ES-I3 (cell line): ENCODE measurements around the gene OR51T1.

Experiments
- H3K36me3 ChIP-seq: 2 replicates; pipeline ENCODE4 v1.6.1; 2013; ENCODE audit warnings: mild to moderate bottlenecking, low read length, control low read depth, moderate library complexity; ENCODE audit not compliant: insufficient read depth
- H3K4me1 ChIP-seq: 2 replicates; pipeline ENCODE4 v1.6.1; 2013; ENCODE audit warnings: mild to moderate bottlenecking, control low read depth, low read length; ENCODE audit not compliant: insufficient read depth
- H3K9ac ChIP-seq: 2 replicates; pipeline ENCODE4 v1.6.1; 2013; ENCODE audit warnings: low read depth, mild to moderate bottlenecking, low read length, moderate library complexity
- H3K9me3 ChIP-seq: 2 replicates; pipeline ENCODE4 v1.6.1; 2013; ENCODE audit warnings: mild to moderate bottlenecking, low read length, moderate library complexity; ENCODE audit not compliant: control insufficient read depth, insufficient read depth

Gene OR51T1

GRCh38 chr11:4891996-4892640, 10.4 kb downstream of the OR51T1 start:
- H3K4me1 ChIP-seq = no peaks in the 10 kb centered on the region

DNA sequence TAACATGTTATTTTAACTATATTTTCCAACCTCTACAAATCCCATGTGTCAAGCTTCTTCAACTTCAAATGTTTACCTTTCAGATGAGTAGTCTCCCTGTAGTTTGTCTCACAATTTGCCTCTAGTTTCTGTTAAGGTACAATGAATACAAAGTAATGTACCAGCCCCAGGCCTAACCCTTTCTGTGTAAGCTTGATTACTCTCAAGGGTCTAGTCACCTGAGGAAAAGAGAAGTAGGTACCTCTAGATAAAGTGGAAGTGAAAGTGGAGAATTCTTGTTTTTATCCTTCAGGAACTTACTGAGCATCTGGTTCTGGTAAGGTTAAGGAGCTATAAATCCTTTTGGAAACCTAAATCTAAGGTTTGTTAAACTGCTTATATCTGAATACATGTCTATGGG, 21.8 kb downstream of the OR51T1 start, which contains the start of gene OR51A7:
Gene OR51A7 (plus strand): TSS at position 300 of the 400 bp plus-strand sequence. CDS start 3,587 bp downstream, outside the sequence.
- no peaks in the 10 kb centered on the region for H3K9me3 ChIP-seq
- no peaks in the 10 kb centered on the region for H3K36me3 ChIP-seq
- H3K9ac ChIP-seq = no peak within 1 kb of the TSS
- H3K4me1 ChIP-seq = no peaks in the 10 kb centered on the region

More at GRCh38 chr11:4891996-4892640, 10.4 kb downstream of the OR51T1 start:
- Histone ChIP-seq H3K36me3 (no peaks in the 10 kb centered on the region), H3K9me3 (no peaks in the 10 kb centered on the region), H3K9ac (no peak overlapping the region)

DNA sequence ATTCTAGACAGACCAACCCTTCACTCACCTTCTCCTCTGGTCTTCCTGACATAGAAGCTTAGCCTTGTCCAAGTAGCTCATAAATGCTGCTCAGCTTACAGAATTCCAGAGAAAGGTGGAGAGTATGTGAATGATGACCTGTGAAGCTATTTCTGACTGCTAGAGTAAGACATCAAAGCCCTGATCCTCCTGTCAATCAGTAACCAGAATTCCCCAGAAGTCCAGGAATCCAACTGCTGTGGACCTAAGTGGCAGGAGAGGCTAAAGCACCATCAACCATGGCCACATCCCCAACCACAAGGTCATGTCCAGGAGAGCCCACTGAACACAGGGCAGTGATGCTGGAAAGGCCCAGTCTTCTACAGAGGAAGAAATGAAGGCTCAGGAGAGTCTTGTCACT, 34.9 kb downstream of the OR51T1 start:
- H3K4me1 ChIP-seq = no peaks in the 10 kb centered on the region
- no peaks in the 10 kb centered on the region for H3K36me3 ChIP-seq
- no peak overlapping the region for H3K9ac ChIP-seq
- no peaks in the 10 kb centered on the region for H3K9me3 ChIP-seq

DNA sequence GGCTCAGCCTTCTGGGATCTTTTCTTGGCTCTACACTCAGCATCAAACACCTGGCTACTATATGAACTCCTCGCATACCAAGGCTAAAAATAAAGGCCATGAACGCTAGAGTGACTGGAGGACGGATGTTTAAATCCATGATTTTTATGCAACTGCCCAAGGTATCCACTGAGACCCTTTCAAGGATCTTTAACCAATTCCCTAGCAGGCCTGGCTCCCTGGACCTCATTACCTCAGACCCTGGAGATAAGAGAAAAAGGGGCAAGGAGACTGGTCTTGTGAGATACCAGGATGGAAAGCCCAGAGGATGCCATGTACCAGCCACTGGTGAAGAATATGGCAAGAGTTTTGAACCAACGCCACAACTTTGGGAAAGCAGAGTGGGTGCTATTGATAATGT, 37.5 kb downstream of the OR51T1 start, which contains the start of gene OR51G2:
Gene OR51G2 (minus strand): TSS at position 101 of the 400 bp plus-strand sequence. CDS start 3,687 bp downstream, outside the sequence.
- Histone ChIP-seq H3K9ac (no peak within 1 kb of the TSS), H3K9me3 (no peaks in the 10 kb centered on the region), H3K36me3 (no peaks in the 10 kb centered on the region), H3K4me1 (no peaks in the 10 kb centered on the region)

DNA sequence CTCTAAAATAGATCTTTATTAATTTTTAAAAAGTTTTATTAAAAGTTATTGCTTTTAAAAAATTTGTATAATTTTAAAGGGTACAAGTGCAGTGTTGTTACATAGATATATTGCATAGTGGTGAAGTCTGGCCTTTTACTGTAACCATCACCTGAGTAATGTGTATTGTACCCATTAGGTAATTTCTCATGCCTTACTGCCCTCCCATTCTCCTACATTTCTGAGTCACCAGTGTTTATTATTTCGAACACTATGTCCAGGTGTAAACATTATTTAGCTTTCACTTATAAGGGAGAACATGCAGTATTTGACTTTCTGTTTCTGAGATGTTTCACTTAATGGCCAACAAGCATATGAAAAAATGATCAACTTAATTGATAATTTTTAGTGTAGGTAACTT, 40.1 kb downstream of the OR51T1 start:
- Histone ChIP-seq H3K9ac (no peak overlapping the region), H3K36me3 (no peaks in the 10 kb centered on the region), H3K9me3 (no peaks in the 10 kb centered on the region), H3K4me1 (no peaks in the 10 kb centered on the region)

GRCh38 chr11:4922304-4922703, 40.6 kb downstream of the OR51T1 start:
- H3K9ac ChIP-seq = no peak overlapping the region
- no peaks in the 10 kb centered on the region for H3K9me3 ChIP-seq

DNA sequence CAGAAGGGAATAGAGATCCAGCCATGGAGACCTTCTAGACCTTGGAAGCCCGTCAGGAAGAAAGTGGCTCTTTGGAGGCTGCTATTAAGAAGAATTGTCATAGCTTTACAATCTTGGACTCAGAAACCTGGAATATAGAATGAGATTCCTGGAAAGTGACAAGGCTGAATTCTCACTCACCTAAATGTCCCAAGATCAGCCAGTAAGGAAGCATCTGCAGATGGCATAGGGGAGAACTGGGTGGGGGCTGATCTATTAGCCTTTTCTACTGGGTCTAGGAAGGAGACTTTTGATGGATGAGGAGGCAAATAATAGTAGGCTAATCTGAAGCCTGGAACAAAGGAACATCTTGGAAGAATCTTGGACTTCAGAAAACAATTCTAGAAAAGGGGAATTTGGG, 42.5 kb downstream of the OR51T1 start, which contains the start of gene OR51G1:
Gene OR51G1 (minus strand): TSS at position 101 of the 400 bp plus-strand sequence. CDS start 0 bp downstream, at position 101.
- Histone ChIP-seq H3K36me3 (no peaks in the 10 kb centered on the region), H3K4me1 (no peaks in the 10 kb centered on the region), H3K9me3 (no peaks in the 10 kb centered on the region), H3K9ac (no peak within 1 kb of the TSS)

More at GRCh38 chr11:4922304-4922703, 40.6 kb downstream of the OR51T1 start:
- no peaks in the 10 kb centered on the region for H3K4me1 ChIP-seq
- H3K36me3 ChIP-seq = no peaks in the 10 kb centered on the region

GRCh38 chr11:4926608-4927007, 44.9 kb downstream of the OR51T1 start:
- no peak overlapping the region for H3K9ac ChIP-seq
- no peaks in the 10 kb centered on the region for H3K9me3 ChIP-seq
- no peaks in the 10 kb centered on the region for H3K4me1 ChIP-seq
- H3K36me3 ChIP-seq = no peaks in the 10 kb centered on the region
